Astrocyte of the spinal cord (primary cell): Measurements from ENCODE around the gene MRS2.
"Not testable (repeated sequence)": the region's sequence is repeated elsewhere in the genome, so short reads cannot be mapped to it uniquely, and the experiment has no call there.

Experiments
- DNase-seq: peaks from one replicate; pipeline ENCODE4 v3.0.0; 2011; ENCODE audit warnings: low read depth, low spot score
- H3K4me3 ChIP-seq: 2 replicates; pipeline ENCODE4 v1.5.1; 2011; ENCODE audit warnings: low read depth, mild to moderate bottlenecking, low read length, moderate library complexity
- in situ Hi-C: cut with HindIII; loops from 2 replicates; pipeline ENCODE4 v1.10.0; 2017; ENCODE audit warnings: low sequenced_read_pairs
- TF ChIP-seq, protein P1 (sequence below): IDR thresholded peaks from 2 replicates; pipeline ENCODE4 v1.5.1; 2012; ENCODE audit warnings: low read depth, mild to moderate bottlenecking, low read length, inconsistent platforms

Gene MRS2

DNA sequence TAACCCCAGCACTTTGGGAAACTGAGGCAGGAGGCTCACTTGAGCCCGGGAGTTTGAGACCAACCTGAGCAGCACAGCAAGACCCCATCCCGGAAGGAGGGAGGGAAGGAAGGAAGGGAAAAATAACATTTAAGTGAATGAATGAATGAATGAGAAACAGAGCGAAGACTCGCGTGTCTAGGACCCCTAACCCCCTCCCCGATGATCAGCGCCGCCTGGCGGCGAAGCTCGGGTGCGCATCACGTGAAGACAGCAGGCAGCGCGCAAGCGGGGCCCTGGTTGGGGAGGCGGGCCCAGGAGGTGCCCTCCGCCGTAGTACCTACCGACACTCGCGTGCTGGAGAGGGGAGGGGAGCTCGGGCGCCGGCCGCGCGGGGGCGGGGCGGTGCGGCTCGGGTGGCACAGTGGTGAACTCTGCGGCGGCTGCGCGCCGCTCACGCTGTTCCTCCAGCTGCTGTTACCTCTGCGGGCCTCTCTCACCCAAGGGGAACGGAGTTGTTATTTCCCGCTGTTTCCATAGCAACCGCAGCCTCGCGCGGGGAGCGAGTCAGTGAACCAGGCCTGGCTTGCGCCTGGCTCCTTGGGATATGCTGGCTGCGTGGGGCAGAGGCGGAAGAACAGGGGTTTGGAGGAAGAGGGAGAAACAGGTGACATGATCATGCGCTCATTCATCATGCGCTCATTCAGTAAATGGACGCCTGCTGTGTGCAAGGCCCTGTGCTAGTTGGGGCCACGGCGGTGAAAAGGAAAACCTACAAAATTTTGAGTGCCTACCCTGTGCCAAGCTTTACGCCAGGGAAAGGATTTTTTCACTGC is 42.9 kb upstream of the MRS2 start:
- H3K4me3 ChIP-seq, result peak overlapping the region; percentile 39
- TF ChIP-seq, protein P1, sequence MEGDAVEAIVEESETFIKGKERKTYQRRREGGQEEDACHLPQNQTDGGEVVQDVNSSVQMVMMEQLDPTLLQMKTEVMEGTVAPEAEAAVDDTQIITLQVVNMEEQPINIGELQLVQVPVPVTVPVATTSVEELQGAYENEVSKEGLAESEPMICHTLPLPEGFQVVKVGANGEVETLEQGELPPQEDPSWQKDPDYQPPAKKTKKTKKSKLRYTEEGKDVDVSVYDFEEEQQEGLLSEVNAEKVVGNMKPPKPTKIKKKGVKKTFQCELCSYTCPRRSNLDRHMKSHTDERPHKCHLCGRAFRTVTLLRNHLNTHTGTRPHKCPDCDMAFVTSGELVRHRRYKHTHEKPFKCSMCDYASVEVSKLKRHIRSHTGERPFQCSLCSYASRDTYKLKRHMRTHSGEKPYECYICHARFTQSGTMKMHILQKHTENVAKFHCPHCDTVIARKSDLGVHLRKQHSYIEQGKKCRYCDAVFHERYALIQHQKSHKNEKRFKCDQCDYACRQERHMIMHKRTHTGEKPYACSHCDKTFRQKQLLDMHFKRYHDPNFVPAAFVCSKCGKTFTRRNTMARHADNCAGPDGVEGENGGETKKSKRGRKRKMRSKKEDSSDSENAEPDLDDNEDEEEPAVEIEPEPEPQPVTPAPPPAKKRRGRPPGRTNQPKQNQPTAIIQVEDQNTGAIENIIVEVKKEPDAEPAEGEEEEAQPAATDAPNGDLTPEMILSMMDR, result peak; percentile 91
- peak; percentile 84 for DNase-seq
- in situ Hi-C loops, result no loop called here

DNA sequence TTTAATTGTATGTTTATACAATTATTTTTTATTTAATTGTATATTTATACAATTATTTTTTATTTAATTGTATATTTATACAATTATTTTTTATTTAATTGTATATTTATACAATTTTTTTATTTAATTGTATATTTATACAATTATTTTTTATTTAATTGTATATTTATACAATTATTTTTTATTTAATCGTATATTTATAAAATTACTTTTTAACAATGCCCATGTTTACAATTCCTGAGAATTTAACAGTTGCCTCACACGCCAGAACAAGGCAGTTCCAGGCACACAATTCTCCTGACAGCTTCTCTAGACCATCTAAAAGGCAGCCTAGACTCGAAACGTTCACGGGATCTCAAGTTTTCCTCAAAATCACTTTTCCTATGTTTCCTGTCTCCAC is 40.4 kb upstream of the MRS2 start:
- in situ Hi-C loops, DNase-seq: not testable (repeated sequence)

DNA sequence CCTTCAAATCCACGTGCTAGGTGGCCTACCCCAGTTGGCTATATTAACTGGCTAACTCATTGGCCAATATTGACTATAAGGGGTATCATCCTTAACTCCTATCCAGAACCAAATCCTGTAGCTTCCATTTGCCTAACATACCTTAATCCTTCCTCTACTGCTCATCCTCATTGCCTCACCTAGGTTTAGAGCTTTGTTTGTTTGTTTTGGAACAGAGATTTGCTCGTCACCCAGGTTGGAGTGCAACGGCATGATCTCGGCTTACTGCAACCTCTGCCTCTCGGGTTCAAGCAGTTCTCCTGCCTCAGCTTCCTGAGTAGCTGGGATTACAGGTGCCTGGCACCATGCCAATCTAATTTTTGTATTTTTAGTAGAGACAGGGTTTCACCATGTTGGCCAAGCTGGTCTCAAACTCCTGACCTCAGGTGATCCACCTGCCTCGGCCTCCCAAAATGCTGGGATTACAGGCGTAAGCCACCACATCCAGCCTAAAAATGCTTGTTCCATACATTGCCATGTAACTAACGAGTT is 37.6 kb upstream of the MRS2 start:
- DNase-seq, in situ Hi-C loops, H3K4me3 ChIP-seq: not testable (repeated sequence)

More for the DNA sequence above, 40.4 kb upstream of the MRS2 start:
- H3K4me3 ChIP-seq, result not testable (repeated sequence)

DNA sequence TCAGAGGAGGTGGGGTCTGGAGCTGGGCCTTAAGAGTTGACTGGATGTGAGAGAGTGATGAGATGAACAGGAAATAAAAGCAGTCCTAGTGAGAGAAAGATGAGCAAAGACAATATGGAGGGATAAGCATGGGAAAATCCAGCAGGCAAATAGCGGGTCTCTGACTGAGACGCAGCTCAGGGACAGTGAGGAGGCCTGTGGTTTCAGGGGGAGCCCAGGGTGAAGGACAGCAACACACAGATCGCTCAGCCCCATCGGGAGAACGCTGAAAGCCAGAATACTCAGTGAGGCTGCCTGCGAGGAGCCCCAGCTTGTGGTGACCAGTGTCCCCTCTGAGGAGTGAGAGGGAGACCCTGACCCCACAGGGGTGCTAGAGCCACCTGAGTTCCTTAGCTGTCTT is 28.1 kb upstream of the MRS2 start:
- in situ Hi-C loops, result no loop called here
- DNase-seq, result no peak
- TF ChIP-seq, protein P1, result no peak
- no peak overlapping the region for H3K4me3 ChIP-seq

DNA sequence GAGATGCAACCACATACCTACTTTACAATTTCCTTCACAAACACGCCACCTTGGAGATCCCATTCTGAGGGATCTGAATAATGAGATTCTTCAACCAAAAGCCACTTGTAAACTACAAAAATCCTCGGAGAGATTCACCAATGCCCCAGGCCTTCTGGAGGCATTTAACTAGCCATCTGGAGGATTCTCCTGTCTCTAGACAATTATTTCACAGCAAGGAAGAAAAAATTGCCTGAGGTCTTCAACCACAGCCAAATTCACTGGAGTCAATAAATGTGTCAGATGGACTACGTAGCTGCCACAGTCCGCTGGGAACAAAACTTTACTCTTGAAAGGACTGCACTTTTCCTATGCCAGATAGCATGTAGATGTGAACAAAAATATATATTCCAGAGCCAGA is 25.9 kb upstream of the MRS2 start:
- TF ChIP-seq, protein P1, result no peak

DNA sequence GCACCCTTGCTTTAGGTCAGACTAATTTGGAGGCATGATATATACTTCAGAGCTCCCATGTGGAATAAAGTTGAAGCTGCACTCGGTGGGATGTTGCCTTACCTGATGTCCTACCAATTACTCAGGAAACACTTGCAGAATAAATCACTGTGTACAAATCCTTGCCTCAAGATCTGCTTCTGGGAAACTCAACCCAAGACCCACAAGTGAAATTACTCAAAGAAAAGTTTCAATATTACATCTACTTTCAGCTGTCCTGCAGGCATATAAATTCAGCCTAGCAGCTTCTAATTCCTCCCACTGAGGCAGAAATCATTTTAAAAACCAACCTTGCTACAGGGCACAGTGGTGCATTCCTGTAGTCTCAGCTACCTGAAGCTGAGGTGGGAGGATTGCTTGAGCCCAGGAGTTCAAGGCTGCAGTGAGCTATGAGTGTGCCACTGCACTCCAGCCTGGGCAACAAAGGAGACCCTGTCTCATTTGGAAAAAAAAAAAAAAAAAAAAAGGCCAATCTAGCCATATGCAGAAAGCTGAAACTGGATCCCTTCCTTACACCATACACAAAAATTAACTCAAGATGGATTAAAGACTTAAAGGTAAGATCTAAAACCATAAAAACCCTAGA is 24.2 kb upstream of the MRS2 start:
- in situ Hi-C loops, result no loop called here
- TF ChIP-seq, protein P1, result no peak
- no peak for DNase-seq
- no peak overlapping the region for H3K4me3 ChIP-seq

More for the DNA sequence above, 25.9 kb upstream of the MRS2 start:
- H3K4me3 ChIP-seq, result no peak overlapping the region
- in situ Hi-C loops, result no loop called here
- no peak for DNase-seq

DNA sequence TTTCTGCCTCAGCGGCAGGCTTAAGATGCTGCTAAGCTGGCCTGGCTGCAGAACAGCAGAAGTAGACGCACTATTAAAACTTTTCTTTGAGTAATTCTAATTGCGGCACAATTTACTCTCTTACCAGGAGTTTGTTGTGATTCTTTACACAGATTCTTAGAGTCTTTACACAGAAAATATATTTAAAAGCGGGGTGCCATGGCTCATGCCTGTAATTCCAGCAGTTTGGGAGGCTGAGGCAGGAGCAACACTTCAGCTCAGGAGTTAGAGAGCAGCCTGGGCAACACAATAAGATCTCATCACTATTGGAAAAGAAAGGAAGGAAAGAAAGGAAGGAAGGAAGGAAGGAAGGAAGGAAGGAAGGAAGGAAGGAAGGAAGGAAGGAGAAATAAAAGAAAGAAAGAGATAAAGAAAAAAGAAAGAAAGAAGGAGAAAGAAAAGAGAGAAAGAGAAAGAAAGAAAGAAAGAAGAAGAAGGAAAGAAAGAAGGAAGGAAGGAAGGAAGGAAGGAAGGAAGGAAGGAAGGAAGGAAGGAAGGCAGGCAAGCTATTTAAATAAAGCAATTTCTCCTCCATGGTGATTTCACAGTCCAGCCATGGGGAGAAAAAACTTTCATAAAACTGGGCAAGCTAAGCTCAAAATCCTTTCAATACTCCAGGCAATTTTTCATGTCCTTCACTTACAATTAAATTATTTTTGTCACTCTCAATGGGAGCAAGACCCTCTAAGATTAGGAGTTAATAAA is 21.1 kb upstream of the MRS2 start:
- TF ChIP-seq, protein P1, result no peak
- no peak for DNase-seq
- no peak overlapping the region for H3K4me3 ChIP-seq
- in situ Hi-C loops, result no loop called here
